Panc1 (cell line): ENCODE data around the gene NRCAM. TPM values are rescaled to one million over a fixed set of nuclear protein-coding genes. Genes with fewer than 3 reads are reported as not detected.

Experiments
- ATAC-seq: fragments of 200-7000 bp; cut with Tn5 transposase; 2 replicates; pipeline ENCODE4 v1.9.1; 2020; ENCODE audit warnings: mild to moderate bottlenecking, moderate library complexity
- BruUV-seq: library from RNA; stranded (reverse); fragments of 400-500 nt; replicated peaks from 2 replicates; lab custom pipeline; 2021; lab: Mats Ljungman, UMichigan
- CTCF ChIA-PET: fragments of 300-600 bp; sonication (Branson Sonifier 250); formaldehyde crosslinking; loops from one replicate; lab custom pipeline; 2022; ENCODE audit warnings: antibody characterized with exemption; lab: Charles Lee
- POLR2A ChIA-PET: fragments of 300-600 bp; sonication (Branson Sonifier 250); formaldehyde crosslinking; loops from one replicate; lab custom pipeline; 2022; ENCODE audit warnings: antibody characterized with exemption; lab: Charles Lee
- DNase-seq: peaks from one replicate; pipeline ENCODE4 v3.0.0-alpha.2; 2010; ENCODE audit warnings: low read depth, low spot score
- H3K27ac ChIP-seq: 2 replicates; pipeline ENCODE4 v1.5.1; 2011; ENCODE audit warnings: mild to moderate bottlenecking, low read length, inconsistent platforms
- H3K27me3 ChIP-seq: fragments of 200-500 bp; sonication (Bioruptor generic); 2 replicates; pipeline ENCODE4 v1.6.0; 2014; ENCODE audit warnings: low read length, inconsistent platforms; ENCODE audit not compliant: control insufficient read depth, insufficient read depth
- H3K36me3 ChIP-seq: fragments of 200-500 bp; sonication (Bioruptor generic); 2 replicates; pipeline ENCODE4 v1.5.1; 2014; ENCODE audit warnings: inconsistent platforms, mild to moderate bottlenecking, low read length, moderate library complexity; ENCODE audit not compliant: control insufficient read depth, insufficient read depth
- H3K4me1 ChIP-seq: 2 replicates; pipeline ENCODE4 v1.5.1; 2011; ENCODE audit warnings: inconsistent platforms, mild to moderate bottlenecking, low read length, moderate library complexity; ENCODE audit not compliant: control insufficient read depth, insufficient read depth
- H3K4me3 ChIP-seq, 2 experiments: 2 replicates each; pipeline ENCODE4 v1.5.1; 2011 to 2012; ENCODE audit warnings: low read depth in 2 of 2, low read length in 2 of 2, mild to moderate bottlenecking in 2 of 2, inconsistent platforms in 1 of 2, moderate library complexity in 1 of 2
- H3K9me3 ChIP-seq: fragments of 200-500 bp; sonication (Bioruptor generic); 2 replicates; pipeline ENCODE4 v1.5.1; 2014; ENCODE audit warnings: low read depth, mild to moderate bottlenecking, inconsistent platforms, low read length, moderate library complexity; ENCODE audit not compliant: control insufficient read depth, insufficient read depth
- POLR2AphosphoS5 ChIP-seq: IDR thresholded peaks from 2 replicates; pipeline ENCODE4 v1.6.1; 2012; ENCODE audit warnings: mild to moderate bottlenecking, low read depth, low read length, moderate library complexity
- SIN3A ChIP-seq: IDR thresholded peaks from 2 replicates; pipeline ENCODE4 v1.6.1; 2012; ENCODE audit warnings: low read depth, mild to moderate bottlenecking, low read length, moderate library complexity, borderline replicate concordance; ENCODE audit not compliant: insufficient read depth
- TCF7L2 ChIP-seq: IDR thresholded peaks from 2 replicates; pipeline ENCODE4 v1.6.1; 2011; ENCODE audit warnings: mild to moderate bottlenecking, low read depth, low read length, inconsistent platforms
- in situ Hi-C: cut with HindIII; loops from 2 replicates; pipeline ENCODE4 v1.10.0; 2016; ENCODE audit warnings: low sequenced_read_pairs, low pct_unique_long_range_greater_than_20kb
- intact Hi-C: fragments of 100-400 bp; cut with micrococcal nuclease; formaldehyde crosslinking; loops from one replicate; pipeline ENCODE4 v1.10.0; 2022; ENCODE audit not compliant: unreplicated experiment
- total RNA-seq: library from RNA; stranded (reverse); gene quantifications from one replicate; pipeline ENCODE4 v1.2.1, GENCODE V29; 2021; ENCODE audit not compliant: unreplicated experiment
- TF ChIP-seq, protein P1 (sequence below): fragments of 450-650 bp; IDR thresholded peaks from 2 replicates; pipeline ENCODE4 v1.5.1; 2017; ENCODE audit warnings: mild to moderate bottlenecking
- TF ChIP-seq, protein P2 (sequence below), 2 experiments: IDR thresholded peaks; 2 replicates each; pipeline ENCODE4 v1.6.1; 2011 to 2012; ENCODE audit warnings: low read depth in 2 of 2, control low read depth in 1 of 2, low read length in 1 of 2, mild to moderate bottlenecking in 1 of 2, moderate library complexity in 1 of 2; ENCODE audit not compliant: insufficient read depth in 1 of 2

Gene NRCAM
- total RNA-seq, 1 experiment from 2014 or later: 0.21 TPM

DNA sequence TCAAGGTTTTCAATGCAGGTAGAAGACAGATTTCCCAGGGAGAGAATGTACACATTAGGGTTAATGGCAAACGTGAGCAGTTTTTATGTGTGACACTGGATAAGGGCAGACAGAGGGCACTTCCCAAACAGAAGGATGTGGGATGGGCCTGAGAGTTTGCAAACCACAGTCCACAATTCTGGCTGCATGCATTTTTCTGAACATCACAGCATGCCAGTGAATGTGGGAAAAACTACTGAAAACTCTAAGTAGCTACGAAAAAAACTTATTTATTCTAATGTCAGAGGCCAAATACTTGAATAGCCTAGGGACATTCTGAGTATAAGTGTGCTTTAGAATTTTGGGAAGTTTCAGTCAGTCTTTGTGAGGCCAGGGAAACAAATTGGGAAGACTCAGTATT, 145.9 kb downstream of the NRCAM start:
- TF ChIP-seq, protein P1, sequence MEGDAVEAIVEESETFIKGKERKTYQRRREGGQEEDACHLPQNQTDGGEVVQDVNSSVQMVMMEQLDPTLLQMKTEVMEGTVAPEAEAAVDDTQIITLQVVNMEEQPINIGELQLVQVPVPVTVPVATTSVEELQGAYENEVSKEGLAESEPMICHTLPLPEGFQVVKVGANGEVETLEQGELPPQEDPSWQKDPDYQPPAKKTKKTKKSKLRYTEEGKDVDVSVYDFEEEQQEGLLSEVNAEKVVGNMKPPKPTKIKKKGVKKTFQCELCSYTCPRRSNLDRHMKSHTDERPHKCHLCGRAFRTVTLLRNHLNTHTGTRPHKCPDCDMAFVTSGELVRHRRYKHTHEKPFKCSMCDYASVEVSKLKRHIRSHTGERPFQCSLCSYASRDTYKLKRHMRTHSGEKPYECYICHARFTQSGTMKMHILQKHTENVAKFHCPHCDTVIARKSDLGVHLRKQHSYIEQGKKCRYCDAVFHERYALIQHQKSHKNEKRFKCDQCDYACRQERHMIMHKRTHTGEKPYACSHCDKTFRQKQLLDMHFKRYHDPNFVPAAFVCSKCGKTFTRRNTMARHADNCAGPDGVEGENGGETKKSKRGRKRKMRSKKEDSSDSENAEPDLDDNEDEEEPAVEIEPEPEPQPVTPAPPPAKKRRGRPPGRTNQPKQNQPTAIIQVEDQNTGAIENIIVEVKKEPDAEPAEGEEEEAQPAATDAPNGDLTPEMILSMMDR: no peak
- no peak for TF ChIP-seq TCF7L2
- TF ChIP-seq, protein P2, sequence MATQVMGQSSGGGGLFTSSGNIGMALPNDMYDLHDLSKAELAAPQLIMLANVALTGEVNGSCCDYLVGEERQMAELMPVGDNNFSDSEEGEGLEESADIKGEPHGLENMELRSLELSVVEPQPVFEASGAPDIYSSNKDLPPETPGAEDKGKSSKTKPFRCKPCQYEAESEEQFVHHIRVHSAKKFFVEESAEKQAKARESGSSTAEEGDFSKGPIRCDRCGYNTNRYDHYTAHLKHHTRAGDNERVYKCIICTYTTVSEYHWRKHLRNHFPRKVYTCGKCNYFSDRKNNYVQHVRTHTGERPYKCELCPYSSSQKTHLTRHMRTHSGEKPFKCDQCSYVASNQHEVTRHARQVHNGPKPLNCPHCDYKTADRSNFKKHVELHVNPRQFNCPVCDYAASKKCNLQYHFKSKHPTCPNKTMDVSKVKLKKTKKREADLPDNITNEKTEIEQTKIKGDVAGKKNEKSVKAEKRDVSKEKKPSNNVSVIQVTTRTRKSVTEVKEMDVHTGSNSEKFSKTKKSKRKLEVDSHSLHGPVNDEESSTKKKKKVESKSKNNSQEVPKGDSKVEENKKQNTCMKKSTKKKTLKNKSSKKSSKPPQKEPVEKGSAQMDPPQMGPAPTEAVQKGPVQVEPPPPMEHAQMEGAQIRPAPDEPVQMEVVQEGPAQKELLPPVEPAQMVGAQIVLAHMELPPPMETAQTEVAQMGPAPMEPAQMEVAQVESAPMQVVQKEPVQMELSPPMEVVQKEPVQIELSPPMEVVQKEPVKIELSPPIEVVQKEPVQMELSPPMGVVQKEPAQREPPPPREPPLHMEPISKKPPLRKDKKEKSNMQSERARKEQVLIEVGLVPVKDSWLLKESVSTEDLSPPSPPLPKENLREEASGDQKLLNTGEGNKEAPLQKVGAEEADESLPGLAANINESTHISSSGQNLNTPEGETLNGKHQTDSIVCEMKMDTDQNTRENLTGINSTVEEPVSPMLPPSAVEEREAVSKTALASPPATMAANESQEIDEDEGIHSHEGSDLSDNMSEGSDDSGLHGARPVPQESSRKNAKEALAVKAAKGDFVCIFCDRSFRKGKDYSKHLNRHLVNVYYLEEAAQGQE (IDR thresholded peaks at IDR 0.05; ENCODE audit: insufficient read depth in 1 of 2, low read depth in 2 of 2, low read length in 1 of 2): no peak
- no peak for TF ChIP-seq SIN3A
- TF ChIP-seq POLR2AphosphoS5: no peak
- no TSS peak for BruUV-seq
- POLR2A ChIA-PET: no interaction called here
- Histone ChIP-seq H3K4me1 (no peaks in the 10 kb centered on the region), H3K27ac (no peak overlapping the region), H3K36me3 (no peaks in the 10 kb centered on the region), H3K27me3 (no peaks in the 10 kb centered on the region; the same call in 1 of the 2 replicates), H3K9me3 (no peaks in the 10 kb centered on the region), H3K4me3 (no peak overlapping the region)
- DNase-seq (no peak), ATAC-seq (no peak)
- CTCF ChIA-PET: no interaction called here
- in situ Hi-C loops: no loop called here
- intact Hi-C loops: no loop called here

DNA sequence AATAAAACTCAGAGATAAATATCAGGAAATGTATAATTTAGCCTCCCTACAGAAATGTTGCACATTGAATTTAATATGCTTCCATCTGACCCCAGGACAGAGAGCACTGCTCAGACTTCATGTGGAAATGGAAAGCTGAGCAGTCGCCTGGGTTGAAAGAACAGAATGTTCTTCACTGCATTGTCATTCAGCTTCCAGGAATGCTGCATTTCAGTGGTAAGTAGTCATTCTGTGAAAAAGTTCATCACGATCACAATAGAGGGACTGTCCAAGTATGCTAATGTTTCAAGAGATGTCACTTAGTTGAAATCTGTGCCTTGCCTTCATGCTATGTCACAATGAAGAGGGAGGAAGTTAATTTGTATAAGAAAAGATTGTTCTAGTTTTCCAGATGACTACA, 147.3 kb downstream of the NRCAM start:
- Histone ChIP-seq H3K4me1 (no peaks in the 10 kb centered on the region), H3K27me3 (no peaks in the 10 kb centered on the region; the same call in none of the 2 replicates), H3K4me3 (no peak overlapping the region), H3K9me3 (no peaks in the 10 kb centered on the region), H3K36me3 (no peaks in the 10 kb centered on the region), H3K27ac (no peak overlapping the region)
- in situ Hi-C loops: no loop called here
- no peak for TF ChIP-seq POLR2AphosphoS5
- TF ChIP-seq, protein P2 (IDR thresholded peaks at IDR 0.05; ENCODE audit: insufficient read depth in 1 of 2, low read depth in 2 of 2, low read length in 1 of 2): no peak
- TF ChIP-seq, protein P1: no peak
- TF ChIP-seq SIN3A: no peak
- no peak for TF ChIP-seq TCF7L2
- intact Hi-C loops: no loop called here
- ATAC-seq (no peak), DNase-seq (no peak)
- BruUV-seq: no TSS peak
- POLR2A ChIA-PET: no interaction called here
- CTCF ChIA-PET: interaction anchor here (0.6 kb wide), 1 partner anchor 979 kb away, joined by 3 read pairs; no protein-coding TSS in a partner anchor
